K562 treated with DMSO at 1 percent for 12 hours (cell line): ENCODE measurements around the gene TULP4. TPM values are rescaled to one million over a fixed set of nuclear protein-coding genes. Genes with fewer than 3 reads are reported as not detected.

Experiments
- total RNA-seq: library from RNA; unstranded; fragments of 300-600 nt; gene quantifications from 2 replicates; pipeline ENCODE4 v1.2.3, GENCODE V29; 2022; ENCODE audit not compliant: insufficient read depth

The TULP4 gene, protein sequence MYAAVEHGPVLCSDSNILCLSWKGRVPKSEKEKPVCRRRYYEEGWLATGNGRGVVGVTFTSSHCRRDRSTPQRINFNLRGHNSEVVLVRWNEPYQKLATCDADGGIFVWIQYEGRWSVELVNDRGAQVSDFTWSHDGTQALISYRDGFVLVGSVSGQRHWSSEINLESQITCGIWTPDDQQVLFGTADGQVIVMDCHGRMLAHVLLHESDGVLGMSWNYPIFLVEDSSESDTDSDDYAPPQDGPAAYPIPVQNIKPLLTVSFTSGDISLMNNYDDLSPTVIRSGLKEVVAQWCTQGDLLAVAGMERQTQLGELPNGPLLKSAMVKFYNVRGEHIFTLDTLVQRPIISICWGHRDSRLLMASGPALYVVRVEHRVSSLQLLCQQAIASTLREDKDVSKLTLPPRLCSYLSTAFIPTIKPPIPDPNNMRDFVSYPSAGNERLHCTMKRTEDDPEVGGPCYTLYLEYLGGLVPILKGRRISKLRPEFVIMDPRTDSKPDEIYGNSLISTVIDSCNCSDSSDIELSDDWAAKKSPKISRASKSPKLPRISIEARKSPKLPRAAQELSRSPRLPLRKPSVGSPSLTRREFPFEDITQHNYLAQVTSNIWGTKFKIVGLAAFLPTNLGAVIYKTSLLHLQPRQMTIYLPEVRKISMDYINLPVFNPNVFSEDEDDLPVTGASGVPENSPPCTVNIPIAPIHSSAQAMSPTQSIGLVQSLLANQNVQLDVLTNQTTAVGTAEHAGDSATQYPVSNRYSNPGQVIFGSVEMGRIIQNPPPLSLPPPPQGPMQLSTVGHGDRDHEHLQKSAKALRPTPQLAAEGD (N-terminal part only)
- 1.5 and 9.0 TPM in 2 replicates for total RNA-seq

GRCh38 chr6:158312165-158312564 lies at the start of gene TULP4:
TULP4 (plus strand) TSS chr6:158312465; CDS start chr6:158314017, 1,552 bp downstream.

DNA sequence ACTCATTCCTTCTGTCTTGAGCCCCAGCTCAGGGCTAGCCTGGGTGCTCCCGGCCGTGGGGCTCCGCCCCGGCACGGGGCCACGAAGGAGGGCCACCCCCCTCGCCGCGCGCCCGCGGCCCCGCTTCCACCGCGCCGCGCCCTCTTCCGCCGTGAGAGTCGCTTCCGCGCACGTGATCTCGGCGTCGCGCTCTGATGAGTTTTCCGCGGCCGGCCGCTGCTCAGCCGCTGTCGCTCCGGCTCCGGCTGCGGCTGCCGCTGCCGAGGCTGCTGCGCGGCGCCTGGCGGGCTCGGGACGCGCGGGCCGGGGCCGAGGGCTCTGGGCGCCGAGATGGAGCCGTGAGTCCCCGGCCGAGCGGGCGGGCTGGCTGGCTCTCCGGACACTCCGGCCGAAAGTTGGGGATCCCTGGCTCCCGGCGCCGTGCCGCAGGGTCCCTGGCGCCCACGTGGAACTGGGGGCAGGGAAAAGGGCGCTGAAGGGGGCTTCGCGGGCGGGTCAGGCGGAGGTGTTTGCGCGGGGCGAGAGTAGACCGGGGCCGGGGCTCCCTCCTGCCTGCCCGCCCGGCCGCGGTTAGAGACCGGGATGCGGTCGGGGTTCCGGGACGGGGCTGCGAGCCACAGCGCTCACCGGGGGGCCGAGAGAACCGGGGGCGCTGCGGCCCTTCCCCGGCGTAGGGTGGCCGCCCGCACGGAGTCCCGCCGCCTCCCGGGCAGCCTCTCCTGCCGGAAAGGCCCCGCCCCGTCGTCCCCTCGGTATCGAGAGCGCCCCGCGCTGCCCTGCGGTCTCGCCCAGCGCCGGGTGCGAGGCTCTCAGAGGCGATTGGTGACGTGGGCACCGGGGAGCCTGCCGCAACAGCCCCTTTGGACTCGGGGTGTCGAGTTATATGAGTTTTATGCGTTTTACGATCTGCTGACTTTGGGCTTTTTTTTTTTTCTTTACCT lies 247.9 kb downstream of the TULP4 start, which contains the start of gene TMEM181:
TMEM181 (plus strand) TSS at position 197 of the 941 bp plus-strand sequence; CDS start at position 331, 134 bp downstream.

Other genes starting within 250 kb of the TULP4 start
- gene SERAC1, start 144.2 kb upstream of the TULP4 start, total RNA-seq = 3.0 and 8.6 TPM in 2 replicates
- gene GTF2H5, start 144.1 kb upstream of the TULP4 start, total RNA-seq = 3.2 and 4.5 TPM in 2 replicates
- gene TMEM181, start 247.6 kb downstream of the TULP4 start, total RNA-seq = 3.8 and 15.0 TPM in 2 replicates